WTC11 (cell line): ENCODE data around the gene CALML4. TPM values are rescaled to one million over a fixed set of nuclear protein-coding genes. Genes with fewer than 3 reads are reported as not detected.
"Not testable (repeated sequence)": the region's sequence is repeated elsewhere in the genome, so short reads cannot be mapped to it uniquely, and the experiment has no call there.

Experiments used
- ATAC-seq: fragments of 200-7000 bp; cut with Tn5 transposase; 2 replicates; pipeline ENCODE4 v1.10.0; 2021; ENCODE audit warnings: mild to moderate bottlenecking, moderate library complexity
- CTCF ChIA-PET: fragments of 300-600 bp; sonication (Branson Sonifier 250); formaldehyde crosslinking; loops from one replicate; lab custom pipeline; 2021; ENCODE audit warnings: antibody characterized with exemption; lab: Charles Lee
- POLR2A ChIA-PET: fragments of 350-600 bp; sonication (Branson Sonifier 250); formaldehyde crosslinking; loops from one replicate; lab custom pipeline; 2021; ENCODE audit warnings: antibody characterized with exemption; lab: Charles Lee
- DNase-seq: peaks from one replicate; pipeline ENCODE4 v3.0.0; 2021; ENCODE audit warnings: low spot score
- H3K27ac Mint-ChIP-seq: 2 replicates; pipeline ENCODE4 v1.8.0; 2021; ENCODE audit warnings: mixed read lengths
- H3K27me3 Mint-ChIP-seq: 2 replicates; pipeline ENCODE4 v1.8.0; 2021; ENCODE audit warnings: low read depth, mild to moderate bottlenecking, moderate library complexity, mixed read lengths
- H3K36me3 Mint-ChIP-seq: 2 replicates; pipeline ENCODE4 v1.8.0; 2021; ENCODE audit warnings: mixed read lengths
- H3K4me1 Mint-ChIP-seq: 2 replicates; pipeline ENCODE4 v1.8.0; 2022; ENCODE audit warnings: mixed read lengths
- H3K4me3 Mint-ChIP-seq: 2 replicates; pipeline ENCODE4 v1.8.0; 2021; ENCODE audit warnings: mild to moderate bottlenecking, moderate library complexity, mixed read lengths
- H3K9me3 Mint-ChIP-seq: 2 replicates; pipeline ENCODE4 v1.8.0; 2021; ENCODE audit warnings: mixed read lengths
- E2F5 ChIP-seq: sonication (generic); formaldehyde crosslinking; IDR thresholded peaks from 2 replicates; pipeline ENCODE4 v1.8.1; 2022; ENCODE audit warnings: mild to moderate bottlenecking, moderate library complexity, missing genetic modification reagents
- ESRRA ChIP-seq: sonication (generic); formaldehyde crosslinking; IDR thresholded peaks from 2 replicates; pipeline ENCODE4 v1.8.1; 2022; ENCODE audit warnings: mild to moderate bottlenecking, missing genetic modification reagents, borderline replicate concordance
- FOXJ3 ChIP-seq: sonication (generic); formaldehyde crosslinking; IDR thresholded peaks from 2 replicates; pipeline ENCODE4 v1.9.0; 2021; ENCODE audit warnings: missing genetic modification reagents, mild to moderate bottlenecking, borderline replicate concordance
- FOXP1 ChIP-seq: sonication (generic); formaldehyde crosslinking; IDR thresholded peaks from 2 replicates; pipeline ENCODE4 v1.8.0; 2022; ENCODE audit warnings: missing genetic modification reagents, mild to moderate bottlenecking, moderate library complexity, borderline replicate concordance
- GTF2I ChIP-seq: fragments of 250-450 bp; sonication (Bioruptor Pico); conservative IDR thresholded peaks from 2 replicates; pipeline ENCODE4 v1.4.0; 2021; ENCODE audit warnings: mild to moderate bottlenecking
- MYBL2 ChIP-seq: sonication (generic); formaldehyde crosslinking; IDR thresholded peaks from 2 replicates; pipeline ENCODE4 v1.8.1; 2023; ENCODE audit warnings: mild to moderate bottlenecking, moderate library complexity, missing genetic modification reagents
- NFATC4 ChIP-seq: fragments of 250-450 bp; sonication (Bioruptor Pico); IDR thresholded peaks from 2 replicates; pipeline ENCODE4 v1.9.0; 2021; ENCODE audit warnings: mild to moderate bottlenecking
- NFE2L1 ChIP-seq: sonication (generic); formaldehyde crosslinking; IDR thresholded peaks from 2 replicates; pipeline ENCODE4 v1.8.1; 2023; ENCODE audit warnings: missing genetic modification reagents
- NFYB ChIP-seq: sonication (generic); formaldehyde crosslinking; conservative IDR thresholded peaks from 2 replicates; pipeline ENCODE4 v1.8.0; 2022; ENCODE audit warnings: low read depth, missing genetic modification reagents
- RORB ChIP-seq: fragments of 250-450 bp; sonication (Bioruptor Pico); IDR thresholded peaks from 2 replicates; pipeline ENCODE4 v1.9.0; 2021; ENCODE audit warnings: mild to moderate bottlenecking
- SMAD4 ChIP-seq: sonication (generic); formaldehyde crosslinking; IDR thresholded peaks from 2 replicates; pipeline ENCODE4 v1.8.0; 2022; ENCODE audit warnings: mild to moderate bottlenecking, missing genetic modification reagents
- SP1 ChIP-seq: sonication (generic); formaldehyde crosslinking; conservative IDR thresholded peaks from 2 replicates; pipeline ENCODE4 v1.8.1; 2022; ENCODE audit warnings: missing genetic modification reagents
- USF2 ChIP-seq: sonication (generic); formaldehyde crosslinking; IDR thresholded peaks from 2 replicates; pipeline ENCODE4 v1.8.1; 2023; ENCODE audit warnings: mild to moderate bottlenecking, missing genetic modification reagents, moderate library complexity
- ZNF219 ChIP-seq: sonication (generic); formaldehyde crosslinking; IDR thresholded peaks from 2 replicates; pipeline ENCODE4 v1.8.0; 2023; ENCODE audit warnings: missing genetic modification reagents, mild to moderate bottlenecking, borderline replicate concordance
- ZNF232 ChIP-seq: sonication (generic); formaldehyde crosslinking; IDR thresholded peaks from 2 replicates; pipeline ENCODE4 v1.8.0; 2022; ENCODE audit warnings: mild to moderate bottlenecking, missing genetic modification reagents
- ZNF532 ChIP-seq: fragments of 250-450 bp; sonication (Bioruptor Pico); IDR thresholded peaks from 2 replicates; pipeline ENCODE4 v1.9.0; 2021; ENCODE audit warnings: mild to moderate bottlenecking, borderline replicate concordance
- total RNA-seq: library from RNA; stranded (reverse); gene quantifications from 3 replicates; pipeline ENCODE4 v1.2.3, GENCODE V29; 2021

The CALML4 gene
- total RNA-seq, 1 experiment from 2014 or later = 9.8 TPM

GRCh38 chr15:68213991-68214837 is 9.1 kb upstream of the CALML4 start (continued):
- TF ChIP-seq ZNF532 (CRISPR knock-in tag) = no peak
- no peak for TF ChIP-seq NFYB (CRISPR knock-in tag)
- no peak for TF ChIP-seq FOXJ3 (CRISPR knock-in tag)
- no peak for TF ChIP-seq ESRRA
- no peak for TF ChIP-seq ZNF232 (CRISPR knock-in tag)
- TF ChIP-seq E2F5 = no peak
- TF ChIP-seq MYBL2 (CRISPR knock-in tag) = no peak
- TF ChIP-seq SMAD4 (CRISPR knock-in tag) = no peak
- TF ChIP-seq ZNF219 = no peak
- TF ChIP-seq NFE2L1 = no peak
- no peak for TF ChIP-seq FOXP1 (CRISPR knock-in tag)
- TF ChIP-seq, all 79 proteins: peak for 0

GRCh38 chr15:68213491-68213845 is 8.3 kb upstream of the CALML4 start:
- H3K9me3 Mint-ChIP-seq, ATAC-seq, H3K27ac Mint-ChIP-seq, H3K4me3 Mint-ChIP-seq, DNase-seq, H3K4me1 Mint-ChIP-seq, H3K27me3 Mint-ChIP-seq, POLR2A ChIA-PET, CTCF ChIA-PET: not testable (repeated sequence)
- peaks cover 24% of the 10 kb centered on the region for H3K36me3 Mint-ChIP-seq

GRCh38 chr15:68211656-68212320 is 6.7 kb upstream of the CALML4 start:
- Mint-ChIP-seq H3K36me3 (peaks cover 9% of the 10 kb centered on the region), H3K27me3 (no peaks in the 10 kb centered on the region), H3K4me3 (no peak overlapping the region), H3K9me3 (no peaks in the 10 kb centered on the region), H3K27ac (no peak overlapping the region), H3K4me1 (peaks cover 9% of the 10 kb centered on the region)
- DNase-seq = no peak
- POLR2A ChIA-PET = no interaction called here
- ATAC-seq = no peak
- CTCF ChIA-PET = interaction anchor here (0.9 to 2.6 kb wide), 6 partner anchors 10 to 330 kb away, joined by 6 to 38 read pairs (median 13); partner anchors contain the start of gene CLN6
- TF ChIP-seq USF2 (no peak), GTF2I (CRISPR knock-in tag) (no peak), RORB (no peak), NFATC4 (CRISPR knock-in tag) (no peak), SP1 (CRISPR knock-in tag) (no peak)
- TF ChIP-seq, all 79 proteins: peak for 0
